B cell (primary cell): Measurements from ENCODE around the gene SYNE1. TPM values are rescaled to one million over a fixed set of nuclear protein-coding genes. Genes with fewer than 3 reads are reported as not detected.

Experiments
- ATAC-seq: fragments of 200-7000 bp; cut with Tn5 transposase; one replicate; pipeline ENCODE4 v1.10.0; 2021; ENCODE audit warnings: low read depth, mild to moderate bottlenecking, moderate number of reproducible peaks, moderate library complexity
- CTCF ChIA-PET: fragments of 350-600 bp; sonication (Branson Sonifier 250); formaldehyde crosslinking; loops from one replicate; lab custom pipeline; 2021; ENCODE audit warnings: antibody characterized with exemption, inconsistent platforms; lab: Charles Lee
- POLR2A ChIA-PET: fragments of 350-600 bp; sonication (Branson Sonifier 250); formaldehyde crosslinking; loops from one replicate; lab custom pipeline; 2021; ENCODE audit warnings: antibody characterized with exemption; lab: Charles Lee
- DNase-seq: peaks from one replicate; pipeline ENCODE4 v3.0.0; 2013
- H2AFZ ChIP-seq: 2 replicates; pipeline ENCODE4 v1.6.1; 2012; ENCODE audit warnings: mild to moderate bottlenecking, low read depth, low read length; ENCODE audit not compliant: insufficient read depth, poor library complexity, severe bottlenecking
- H3K27ac ChIP-seq, 2 donors: 1 replicate in 1 of 2; 2 replicates in 1 of 2; pipeline ENCODE4 v1.5.1; 2012 to 2013; ENCODE audit warnings: low read length in 2 of 2, mild to moderate bottlenecking in 2 of 2, moderate library complexity in 1 of 2
- H3K27me3 ChIP-seq, 4 experiments: fragments of 200-600 bp in 1 of 4; sonication (generic) in 1 of 4; replicated peaks in 1 of 4; 1 replicate in 2 of 4; 2 replicates in 2 of 4; pipeline versions ENCODE4 v1.6.1 to v1.7.0; 2013 to 2016; ENCODE audit warnings: low read length in 3 of 4, mild to moderate bottlenecking in 2 of 4, mixed read lengths in 1 of 4, moderate library complexity in 1 of 4; ENCODE audit not compliant: insufficient read depth in 4 of 4, control insufficient read depth in 3 of 4; ENCODE audit errors: control extremely low read depth in 1 of 4
- H3K36me3 ChIP-seq, 2 experiments: replicated peaks in 1 of 2; 1 replicate in 1 of 2; 2 replicates in 1 of 2; pipeline versions ENCODE4 v1.6.1 to v1.7.1; 2013; ENCODE audit warnings: low read length in 1 of 2; ENCODE audit not compliant: insufficient read depth in 2 of 2, control insufficient read depth in 1 of 2; ENCODE audit errors: control extremely low read depth in 1 of 2, extremely low read depth in 1 of 2
- H3K4me1 ChIP-seq, 2 donors: fragments of 200-600 bp in 1 of 2; sonication (generic) in 1 of 2; 1 replicate in 1 of 2; 2 replicates in 1 of 2; pipeline versions ENCODE4 v1.5.1 to v1.6.1; 2013 to 2017; ENCODE audit warnings: low read length in 2 of 2; ENCODE audit not compliant: control insufficient read depth in 2 of 2, insufficient read depth in 2 of 2
- H3K4me2 ChIP-seq: replicated peaks from 2 replicates; pipeline ENCODE3; 2012; ENCODE audit warnings: mild to moderate bottlenecking, low read depth, low read length; ENCODE audit not compliant: poor library complexity, severe bottlenecking
- H3K4me3 ChIP-seq, 5 experiments: fragments of 200-600 bp in 1 of 5; sonication (generic) in 1 of 5; 1 replicate in 3 of 5; 2 replicates in 2 of 5; pipeline versions ENCODE4 v1.5.1 to v1.7.0; 2011 to 2016; ENCODE audit warnings: low read length in 4 of 5, mild to moderate bottlenecking in 4 of 5, low read depth in 2 of 5, control low read depth in 1 of 5, moderate library complexity in 1 of 5; ENCODE audit not compliant: insufficient read depth in 1 of 5; ENCODE audit errors: control extremely low read depth in 1 of 5, extremely low read depth in 1 of 5
- H3K79me2 ChIP-seq: fragments of 200-600 bp; sonication (generic); one replicate; pipeline ENCODE4 v1.6.0; 2016; ENCODE audit warnings: low read length; ENCODE audit not compliant: control insufficient read depth, insufficient read depth
- H3K9ac ChIP-seq: fragments of 200-600 bp; sonication (generic); 2 replicates; pipeline ENCODE4 v1.6.1; 2017; ENCODE audit warnings: mild to moderate bottlenecking, low read length, moderate library complexity
- H3K9me3 ChIP-seq, 3 donors: one replicate each; pipeline versions ENCODE4 v1.6.1 to v1.7.1; 2013; ENCODE audit warnings: low read length in 2 of 3; ENCODE audit not compliant: control insufficient read depth in 2 of 3, insufficient read depth in 1 of 3; ENCODE audit errors: control extremely low read depth in 1 of 3
- H4K20me1 ChIP-seq: 2 replicates; pipeline ENCODE4 v1.6.0; 2012; ENCODE audit warnings: mild to moderate bottlenecking, low read length; ENCODE audit not compliant: insufficient read depth, control insufficient read depth, poor library complexity, severe bottlenecking
- H3K27ac Mint-ChIP-seq: one replicate; pipeline ENCODE4 v1.8.0; 2021; ENCODE audit warnings: mixed read lengths
- H3K27me3 Mint-ChIP-seq: one replicate; pipeline ENCODE4 v1.8.0; 2021; ENCODE audit warnings: mixed read lengths
- H3K4me1 Mint-ChIP-seq: one replicate; pipeline ENCODE4 v1.8.0; 2021; ENCODE audit warnings: mixed read lengths
- H3K4me3 Mint-ChIP-seq: one replicate; pipeline ENCODE4 v1.8.0; 2021; ENCODE audit warnings: mixed read lengths
- H3K9me3 Mint-ChIP-seq: one replicate; pipeline ENCODE4 v1.8.0; 2022; ENCODE audit warnings: mixed read lengths; ENCODE audit not compliant: insufficient read depth
- EZH2 ChIP-seq: IDR thresholded peaks from 2 replicates; pipeline ENCODE4 v1.6.1; 2012; ENCODE audit warnings: borderline replicate concordance, low read depth, mild to moderate bottlenecking, moderate library complexity, low read length; ENCODE audit not compliant: insufficient read depth, poor library complexity, severe bottlenecking
- WGBS: methylation state at CpG from one replicate; pipeline ENCODE4 v1.1.5; 2013; ENCODE audit warnings: missing lambda C conversion rate; ENCODE audit not compliant: insufficient coverage; 5-methylcytosine and 5-hydroxymethylcytosine counted together
- intact Hi-C: fragments of 100-400 bp; cut with micrococcal nuclease; formaldehyde crosslinking; loops from one replicate; pipeline ENCODE4 v1.10.0; 2022
- polyA plus RNA-seq: library from polyadenylated mRNA; depleted of rRNA; stranded (reverse); fragments of >200 nt; gene quantifications from 2 replicates; pipeline ENCODE4 v1.2.3, GENCODE V29; 2012
- total RNA-seq, 2 donors: library from RNA; stranded (reverse); fragments of 120-200 nt in 1 of 2; gene quantifications; 1 replicate in 1 of 2; 2 replicates in 1 of 2; pipeline versions ENCODE4 v1.2.3 to v1.2.4, GENCODE V29; 2013 to 2022
- TF ChIP-seq, protein P1 (sequence below): fragments of 200-600 bp; IDR thresholded peaks from one replicate; pipeline ENCODE4 v1.8.0; 2022; ENCODE audit warnings: antibody characterized with exemption, mild to moderate bottlenecking

SYNE1 gene
- total and polyA plus RNA-seq, 2 donors (not counting 1 experiment from before 2014, with no cell fraction given): 49.2 to 108 TPM

DNA sequence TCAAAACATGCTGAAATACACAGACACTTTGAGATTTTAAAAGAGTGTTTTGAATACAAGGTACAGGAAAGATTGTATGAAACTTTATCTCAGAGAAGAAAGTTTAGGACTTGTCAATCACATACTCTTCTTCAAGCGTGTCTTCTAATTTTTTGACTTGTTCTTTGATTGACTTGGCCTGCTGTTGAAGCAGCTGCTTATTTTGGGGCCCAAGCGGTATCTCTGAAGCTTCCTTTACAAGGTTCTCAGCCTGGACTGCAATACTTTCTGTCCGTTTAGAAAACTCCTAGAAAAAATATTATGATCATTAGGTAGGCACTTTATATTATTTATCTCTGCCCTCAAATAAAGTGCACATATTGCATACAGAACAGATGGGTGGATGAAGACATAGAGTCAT is 201.3 kb downstream of the SYNE1 start:
- DNase-seq (no peak), ATAC-seq (no peak)
- Histone ChIP-seq H3K79me2 (no peaks in the 10 kb centered on the region), H3K4me2 (no peak overlapping the region), H3K36me3 (no peaks in the 10 kb centered on the region), H3K4me1 (no peaks in the 10 kb centered on the region), H4K20me1 (no peaks in the 10 kb centered on the region), H3K9ac (no peak overlapping the region), H3K27ac (no peak overlapping the region), H3K27me3 (no peaks in the 10 kb centered on the region), H3K4me3 (no peak overlapping the region), H3K9me3 (no peaks in the 10 kb centered on the region), H2AFZ (no peak overlapping the region)
- intact Hi-C loops: no loop called here
- WGBS: 93% methylated on average over 2 of the region's 3 CpGs
- Mint-ChIP-seq H3K27me3 (peaks cover 4% of the 10 kb centered on the region), H3K4me3 (no peak overlapping the region), H3K4me1 (no peaks in the 10 kb centered on the region), H3K27ac (no peak overlapping the region), H3K9me3 (no peaks in the 10 kb centered on the region)
- TF ChIP-seq, protein P1, sequence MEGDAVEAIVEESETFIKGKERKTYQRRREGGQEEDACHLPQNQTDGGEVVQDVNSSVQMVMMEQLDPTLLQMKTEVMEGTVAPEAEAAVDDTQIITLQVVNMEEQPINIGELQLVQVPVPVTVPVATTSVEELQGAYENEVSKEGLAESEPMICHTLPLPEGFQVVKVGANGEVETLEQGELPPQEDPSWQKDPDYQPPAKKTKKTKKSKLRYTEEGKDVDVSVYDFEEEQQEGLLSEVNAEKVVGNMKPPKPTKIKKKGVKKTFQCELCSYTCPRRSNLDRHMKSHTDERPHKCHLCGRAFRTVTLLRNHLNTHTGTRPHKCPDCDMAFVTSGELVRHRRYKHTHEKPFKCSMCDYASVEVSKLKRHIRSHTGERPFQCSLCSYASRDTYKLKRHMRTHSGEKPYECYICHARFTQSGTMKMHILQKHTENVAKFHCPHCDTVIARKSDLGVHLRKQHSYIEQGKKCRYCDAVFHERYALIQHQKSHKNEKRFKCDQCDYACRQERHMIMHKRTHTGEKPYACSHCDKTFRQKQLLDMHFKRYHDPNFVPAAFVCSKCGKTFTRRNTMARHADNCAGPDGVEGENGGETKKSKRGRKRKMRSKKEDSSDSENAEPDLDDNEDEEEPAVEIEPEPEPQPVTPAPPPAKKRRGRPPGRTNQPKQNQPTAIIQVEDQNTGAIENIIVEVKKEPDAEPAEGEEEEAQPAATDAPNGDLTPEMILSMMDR: no peak
- TF ChIP-seq EZH2: no peak
- POLR2A ChIA-PET: no interaction called here
- CTCF ChIA-PET: no interaction called here

DNA sequence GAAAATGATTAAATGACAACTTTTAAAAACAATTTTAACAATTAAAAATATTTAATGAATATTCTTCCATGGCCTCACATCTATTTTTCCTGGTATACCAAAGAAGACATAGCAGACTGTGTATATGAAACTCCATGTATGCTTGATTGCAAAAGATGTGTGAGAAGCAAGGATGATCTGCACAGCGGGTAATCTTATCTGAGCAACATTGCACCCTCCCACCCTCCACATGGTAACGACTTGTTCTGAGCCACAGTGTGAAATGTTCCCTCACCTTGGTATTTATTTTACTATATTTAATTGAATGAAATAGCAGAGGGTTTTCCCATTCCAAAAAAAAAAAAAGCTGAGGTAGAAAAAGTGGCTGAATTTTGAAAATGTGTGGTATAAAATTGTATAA is 204.4 kb downstream of the SYNE1 start:
- Histone ChIP-seq H3K79me2 (no peaks in the 10 kb centered on the region), H3K27ac (no peak overlapping the region), H3K27me3 (no peaks in the 10 kb centered on the region), H3K9me3 (no peaks in the 10 kb centered on the region), H3K36me3 (no peaks in the 10 kb centered on the region), H3K4me1 (no peaks in the 10 kb centered on the region), H3K9ac (no peak overlapping the region), H3K4me3 (no peak overlapping the region), H4K20me1 (no peaks in the 10 kb centered on the region), H3K4me2 (no peak overlapping the region), H2AFZ (no peak overlapping the region)
- H3K9me3 Mint-ChIP-seq: no peaks in the 10 kb centered on the region
- ATAC-seq: no peak
- no CpG with 5 or more reads among the region's 2 CpGs for WGBS
- no peak overlapping the region for H3K4me3 Mint-ChIP-seq
- DNase-seq: no peak
- H3K27ac Mint-ChIP-seq: no peak overlapping the region
- no peaks in the 10 kb centered on the region for H3K27me3 Mint-ChIP-seq
- POLR2A ChIA-PET: no interaction called here
- no peaks in the 10 kb centered on the region for H3K4me1 Mint-ChIP-seq
- intact Hi-C loops: no loop called here
- TF ChIP-seq, protein P1: no peak
- TF ChIP-seq EZH2: no peak
- CTCF ChIA-PET: no interaction called here
